Fibroblast of skin of abdomen (primary cell): ENCODE results near the gene N4BP3.
"Not testable (repeated sequence)": the region's sequence is repeated elsewhere in the genome, so short reads cannot be mapped to it uniquely, and the experiment has no call there.

Source experiments
- DNase-seq: peaks from one replicate; pipeline ENCODE4 v3.0.0-alpha.2; 2013

The N4BP3 gene

DNA sequence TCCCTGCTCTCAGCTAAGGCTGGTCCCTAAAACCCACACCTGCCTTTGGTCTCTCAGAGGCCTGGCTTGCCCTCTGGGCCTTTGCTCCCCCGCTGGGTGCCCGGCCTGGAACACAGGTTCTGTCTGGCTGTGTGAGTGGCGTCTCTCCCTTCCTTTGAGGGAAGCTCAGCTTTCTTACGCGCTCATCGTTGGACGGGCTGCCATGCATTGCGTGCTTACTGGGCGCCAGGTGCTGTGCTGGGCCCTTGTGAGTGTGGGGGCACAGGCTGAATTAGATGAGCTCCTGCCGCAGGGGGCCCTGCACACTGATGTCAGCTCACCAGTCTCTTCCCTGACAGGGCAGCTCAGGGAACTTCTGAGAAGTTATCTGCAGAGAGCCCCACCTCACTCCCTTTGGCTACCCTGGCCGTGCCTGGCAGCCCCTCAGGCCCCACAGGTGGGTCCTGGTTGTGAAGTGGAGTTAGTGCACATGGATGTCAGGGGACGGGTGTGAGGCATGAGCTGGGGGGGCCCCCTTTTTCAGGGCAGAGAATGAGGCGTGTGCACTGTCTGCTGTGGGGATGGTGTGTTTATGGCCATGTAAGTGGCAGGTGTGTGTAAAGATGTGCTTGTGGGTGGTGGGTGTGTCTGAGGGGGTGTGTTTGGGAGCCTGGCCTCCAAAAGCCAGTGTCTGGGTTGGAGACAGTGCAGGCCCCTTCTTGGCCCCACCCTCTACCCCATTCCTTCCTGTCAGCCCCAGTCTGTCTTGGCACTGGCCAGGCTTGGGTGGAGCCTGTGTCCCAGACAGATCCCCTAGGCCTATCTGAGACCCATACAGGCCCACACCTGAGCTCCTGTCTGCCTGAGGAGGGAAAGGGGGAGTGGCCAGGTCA, 10.0 kb downstream of the N4BP3 start:
- no peak for DNase-seq

GRCh38 chr5:178123966-178124925, 10.9 kb downstream of the N4BP3 start:
- no peak for DNase-seq

DNA sequence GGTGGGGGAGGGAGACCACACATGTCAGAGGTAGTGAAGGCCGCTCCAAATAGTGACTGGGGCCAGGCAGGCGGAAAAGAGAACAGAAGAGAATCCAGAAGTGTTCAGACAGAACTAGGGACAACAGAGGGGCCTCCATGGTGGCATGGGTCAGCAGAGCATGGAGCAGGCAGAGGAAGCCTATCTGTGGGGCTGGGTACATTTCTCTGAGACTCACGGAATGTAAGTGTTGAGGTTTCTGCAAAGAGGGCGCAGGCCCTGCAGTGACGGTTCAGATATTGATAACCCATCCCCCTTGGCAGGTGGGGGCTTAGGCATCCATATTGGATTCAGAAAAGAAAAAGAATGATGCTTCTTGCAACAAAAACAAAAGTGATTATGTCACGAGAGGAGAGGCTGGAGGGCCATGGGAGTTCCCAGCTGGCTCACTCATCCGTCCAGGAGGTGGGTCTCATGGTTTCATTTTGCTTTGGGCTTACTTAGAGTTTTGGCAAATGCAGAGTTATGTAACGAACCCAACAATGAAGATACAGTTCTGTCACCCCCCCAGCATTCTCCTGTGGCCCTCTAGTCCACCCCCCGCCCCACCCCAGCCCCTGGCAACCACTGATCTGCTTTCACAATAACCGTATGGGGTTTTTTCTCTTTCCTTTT, 12.0 kb downstream of the N4BP3 start:
- no peak for DNase-seq

DNA sequence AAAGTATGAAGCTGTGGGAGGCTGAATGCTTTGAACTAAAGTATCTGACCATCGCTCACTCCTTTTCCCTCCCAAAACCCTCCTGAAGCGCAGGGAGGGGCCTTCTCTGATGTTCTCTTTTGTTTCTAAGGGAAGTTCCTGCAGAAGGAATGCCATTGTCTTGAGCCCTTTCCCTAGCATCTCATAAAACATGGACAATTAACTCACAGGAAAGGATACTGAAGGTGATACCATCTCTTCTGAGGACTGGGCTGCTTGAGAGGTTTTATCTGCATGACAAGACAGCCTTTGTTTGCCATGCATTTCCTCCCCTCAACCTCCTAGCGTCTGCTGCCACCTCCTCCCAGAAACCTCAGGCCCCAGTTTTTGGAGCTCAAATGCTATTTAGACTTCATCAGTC, 13.2 kb downstream of the N4BP3 start:
- no peak for DNase-seq

DNA sequence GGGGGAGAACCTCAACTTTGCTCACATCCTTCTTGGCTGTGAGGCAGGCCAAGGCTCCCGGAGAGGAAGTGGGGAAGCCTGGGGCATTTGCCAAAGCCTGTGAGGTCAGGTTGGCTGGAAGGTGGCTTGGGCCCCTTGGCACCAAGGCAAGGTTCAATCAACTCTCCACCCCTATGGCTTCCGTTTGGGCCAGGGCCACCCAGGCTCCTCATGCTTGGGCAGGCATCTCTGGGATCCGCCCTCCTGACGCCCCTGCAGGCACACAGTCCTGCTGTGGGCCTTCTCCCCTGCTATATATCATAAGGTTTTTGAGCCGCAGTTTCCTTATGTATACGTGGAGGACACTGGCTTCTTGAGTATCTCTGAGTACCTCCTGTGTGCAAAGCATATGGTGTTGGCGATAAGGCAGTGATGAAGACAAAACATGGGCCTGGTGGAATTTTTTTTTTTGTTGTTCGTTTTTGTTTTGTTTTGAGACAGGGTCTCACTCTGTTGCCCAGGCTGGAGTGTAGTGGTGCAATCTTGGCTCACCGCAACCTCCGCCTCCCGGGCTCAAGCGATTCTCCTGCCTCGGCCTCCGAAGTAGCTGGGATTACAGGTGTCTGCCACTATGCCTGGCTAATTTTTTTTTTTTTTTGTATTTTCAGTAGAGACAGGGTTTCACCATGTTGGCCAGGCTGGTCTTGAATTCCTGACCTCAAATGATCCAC, 14.1 kb downstream of the N4BP3 start:
- not testable (repeated sequence) for DNase-seq

- DNase-seq: no peak
Observed at GRCh38 chr5:178129296-178129695, 16.0 kb downstream of the N4BP3 start.

DNA sequence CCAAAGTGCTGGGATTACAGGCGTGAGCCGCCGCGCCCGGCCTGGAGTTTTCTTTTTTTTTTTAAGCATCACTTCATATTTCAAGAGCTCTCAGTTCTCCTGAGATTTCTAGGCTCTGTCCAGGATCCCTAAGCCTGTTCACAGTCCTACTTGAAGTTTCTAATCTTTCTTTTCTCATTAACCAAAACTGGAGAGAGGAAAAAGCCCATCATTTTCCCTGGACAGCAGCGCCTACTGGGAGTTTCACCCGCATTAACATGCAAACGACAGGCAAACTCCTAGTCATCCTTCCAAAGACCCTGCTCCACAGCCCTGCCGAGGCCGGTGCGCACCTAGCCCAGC, 16.9 kb downstream of the N4BP3 start:
- DNase-seq: not testable (repeated sequence)

DNA sequence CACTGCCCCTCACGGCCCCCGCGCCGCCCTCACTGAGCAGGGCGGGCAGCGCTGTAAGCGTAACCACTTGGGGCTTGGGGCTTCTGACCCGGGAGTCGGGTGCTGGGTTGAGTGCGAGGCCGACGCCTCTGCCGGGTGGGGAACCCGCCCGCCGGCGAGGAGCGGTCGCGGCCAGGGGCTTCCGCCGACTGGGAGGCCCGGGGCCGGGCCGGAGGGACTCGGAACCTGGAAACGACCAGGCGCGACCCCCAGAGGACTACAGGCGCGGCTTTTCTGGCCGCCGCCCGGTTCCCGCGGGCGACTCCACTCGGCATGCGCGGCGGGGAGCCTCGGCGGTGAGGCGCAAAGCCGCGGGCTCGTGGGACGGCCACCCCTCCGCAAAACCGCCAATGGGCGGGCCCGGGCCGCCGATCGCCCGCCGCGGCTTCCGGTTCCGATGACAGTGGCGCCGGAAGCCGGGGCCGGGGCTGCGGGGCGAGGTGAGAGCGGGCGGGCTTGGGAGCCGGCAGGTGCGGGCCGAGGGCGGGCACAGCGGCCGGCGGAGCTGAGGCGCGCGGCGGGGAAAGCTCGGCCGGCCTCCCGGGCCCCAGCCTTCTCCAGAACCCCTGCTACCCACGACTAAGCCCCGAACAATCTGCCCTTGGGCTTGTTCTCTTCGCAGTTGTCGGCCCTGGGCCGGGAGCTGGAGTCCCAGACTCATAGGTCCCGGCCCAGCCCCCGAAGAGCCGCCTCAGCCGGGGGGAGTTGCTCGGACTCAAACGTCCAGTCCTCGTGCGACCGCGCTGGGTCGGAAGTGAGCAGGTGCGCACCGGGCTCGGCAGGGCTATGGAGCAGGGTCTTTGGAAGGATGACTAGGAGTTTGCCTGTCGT, 17.5 kb downstream of the N4BP3 start, which contains the start of gene RMND5B:
Gene RMND5B, plus strand, starts transcription at position 439 of the 870 bp plus-strand sequence. CDS start 7,106 bp downstream, outside the sequence.
- peak; percentile 78 for DNase-seq

DNA sequence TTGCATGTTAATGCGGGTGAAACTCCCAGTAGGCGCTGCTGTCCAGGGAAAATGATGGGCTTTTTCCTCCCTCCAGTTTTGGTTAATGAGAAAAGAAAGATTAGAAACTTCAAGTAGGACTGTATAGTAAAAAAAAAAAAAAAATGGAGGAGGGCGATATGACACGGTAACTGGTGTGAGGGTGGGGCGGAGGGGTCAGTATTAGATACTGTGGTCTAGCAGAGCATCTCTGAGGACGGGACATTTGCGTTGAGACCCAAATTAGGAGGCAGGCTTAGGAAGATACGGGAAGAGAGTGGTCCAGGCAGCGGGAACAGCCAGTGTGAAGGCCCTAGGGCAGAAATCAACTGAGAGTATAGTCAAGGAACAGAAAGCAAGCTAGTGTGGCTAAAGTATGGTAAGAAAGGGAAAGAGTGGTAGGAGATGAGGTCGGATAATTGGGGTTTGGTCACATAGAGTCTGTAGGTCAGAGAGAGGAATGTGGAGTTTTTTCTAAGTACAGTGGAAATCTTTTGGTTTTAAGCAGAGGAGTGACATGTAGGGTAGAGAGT, 18.2 kb downstream of the N4BP3 start:
- DNase-seq: no peak

- no peak for DNase-seq
Observed at GRCh38 chr5:178136990-178137389, 23.7 kb downstream of the N4BP3 start.

DNA sequence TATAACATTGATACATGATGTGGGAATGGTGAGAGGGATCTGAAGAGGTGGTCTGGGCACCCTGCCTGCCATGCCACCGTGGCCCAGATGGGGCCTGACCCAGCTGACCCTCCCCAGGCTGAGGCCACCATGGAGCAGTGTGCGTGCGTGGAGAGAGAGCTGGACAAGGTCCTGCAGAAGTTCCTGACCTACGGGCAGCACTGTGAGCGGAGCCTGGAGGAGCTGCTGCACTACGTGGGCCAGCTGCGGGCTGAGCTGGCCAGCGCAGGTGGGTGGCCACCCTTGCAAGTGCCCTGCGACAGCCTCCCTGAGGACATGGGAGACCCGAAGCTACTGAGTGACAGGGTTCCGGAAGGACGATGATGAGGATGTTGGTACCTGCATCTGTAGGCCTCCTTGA, 24.7 kb downstream of the N4BP3 start:
- no peak for DNase-seq

GRCh38 chr5:178141550-178141949, 28.2 kb downstream of the N4BP3 start:
- no peak for DNase-seq

DNA sequence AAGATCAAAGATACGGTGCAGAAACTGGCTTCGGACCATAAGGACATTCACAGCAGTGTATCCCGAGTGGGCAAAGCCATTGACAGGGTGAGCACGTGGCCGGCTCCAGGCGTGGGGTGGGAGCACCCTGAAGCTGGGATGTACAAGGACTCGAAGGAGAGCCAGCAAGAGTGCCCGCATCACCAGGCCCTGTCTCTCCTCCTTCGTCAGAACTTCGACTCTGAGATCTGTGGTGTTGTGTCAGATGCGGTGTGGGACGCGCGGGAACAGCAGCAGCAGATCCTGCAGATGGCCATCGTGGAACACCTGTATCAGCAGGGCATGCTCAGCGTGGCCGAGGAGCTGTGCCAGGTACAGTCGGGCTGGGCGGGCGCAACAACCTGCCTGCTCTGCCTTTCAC, 29.3 kb downstream of the N4BP3 start:
- DNase-seq: no peak

DNA sequence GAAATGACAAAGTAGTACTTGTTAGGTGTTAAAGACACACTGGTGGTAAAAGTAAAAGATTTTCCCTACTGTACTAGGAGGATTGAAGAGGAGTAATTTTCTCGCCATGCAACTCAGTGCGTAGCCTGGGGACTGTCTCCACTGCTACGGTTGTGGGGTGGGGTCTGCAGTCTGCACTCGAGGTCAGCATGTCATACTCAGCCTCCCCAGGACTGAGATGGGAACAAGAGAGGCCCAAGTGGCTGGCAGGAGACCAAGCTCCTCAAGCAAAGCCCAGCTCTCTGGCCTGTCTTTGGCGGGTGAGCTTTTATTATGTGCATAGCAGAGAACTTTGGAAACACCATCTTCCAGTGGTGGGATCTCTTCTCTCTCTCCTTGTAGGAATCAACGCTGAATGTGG, 29.9 kb downstream of the N4BP3 start:
- no peak for DNase-seq

DNA sequence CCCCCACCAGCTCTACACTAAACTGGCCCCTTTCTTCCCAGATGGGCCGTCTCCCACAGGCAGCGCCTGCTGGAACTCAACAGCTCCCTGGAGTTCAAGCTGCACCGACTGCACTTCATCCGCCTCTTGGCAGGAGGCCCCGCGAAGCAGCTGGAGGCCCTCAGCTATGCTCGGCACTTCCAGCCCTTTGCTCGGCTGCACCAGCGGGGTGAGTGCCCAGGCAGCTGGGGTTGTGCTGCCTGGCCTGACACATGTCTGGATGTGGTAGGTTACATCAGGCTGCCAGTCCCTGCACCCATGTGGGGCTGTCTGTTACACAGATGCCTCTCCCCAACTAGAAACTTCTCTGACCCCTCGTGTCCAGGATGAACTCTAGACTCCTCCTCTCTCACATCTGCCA, 30.6 kb downstream of the N4BP3 start:
- DNase-seq: peak; percentile 30

DNA sequence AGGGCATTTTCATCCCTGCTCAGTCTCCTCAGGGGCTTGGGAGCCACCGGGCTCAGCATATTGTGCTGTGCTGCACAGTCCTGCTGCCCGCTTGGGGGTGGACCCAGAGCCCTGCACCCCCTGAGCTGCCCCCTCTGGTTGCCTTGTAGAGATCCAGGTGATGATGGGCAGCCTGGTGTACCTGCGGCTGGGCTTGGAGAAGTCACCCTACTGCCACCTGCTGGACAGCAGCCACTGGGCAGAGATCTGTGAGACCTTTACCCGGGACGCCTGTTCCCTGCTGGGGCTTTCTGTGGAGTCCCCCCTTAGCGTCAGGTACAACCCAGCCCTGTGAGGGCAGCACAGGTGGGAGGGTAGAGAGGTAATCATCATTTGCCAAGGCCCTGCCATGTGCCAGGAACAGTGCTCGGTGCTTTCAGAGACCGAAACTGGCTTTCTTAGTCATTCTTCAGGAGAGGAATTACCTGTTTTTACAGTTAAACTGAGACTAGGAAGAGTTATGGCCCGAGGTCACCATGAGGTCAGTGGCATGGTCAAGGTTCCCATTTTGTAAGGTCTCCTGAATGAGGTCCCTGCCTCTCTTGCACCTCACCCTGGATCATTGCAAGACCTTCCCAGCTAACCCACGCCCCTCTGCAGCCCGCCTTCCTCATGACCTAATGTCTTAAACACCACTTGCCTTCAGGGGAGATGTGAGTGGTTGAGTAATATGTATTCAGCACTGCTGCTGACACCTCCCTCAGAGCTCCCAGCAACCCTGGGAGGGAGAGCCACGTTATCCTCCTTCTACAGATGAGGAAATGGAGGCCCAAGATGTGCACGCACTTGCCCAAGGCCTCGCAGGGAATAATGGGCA, 32.9 kb downstream of the N4BP3 start:
- peak; percentile 26 for DNase-seq

- DNase-seq: no peak
Observed at GRCh38 chr5:178147406-178147805, 34.1 kb downstream of the N4BP3 start.

- no peak for DNase-seq
Observed at GRCh38 chr5:178149199-178149932, 36.0 kb downstream of the N4BP3 start.
